ENCODE data around the gene KLHDC4.

Gene KLHDC4

DNA sequence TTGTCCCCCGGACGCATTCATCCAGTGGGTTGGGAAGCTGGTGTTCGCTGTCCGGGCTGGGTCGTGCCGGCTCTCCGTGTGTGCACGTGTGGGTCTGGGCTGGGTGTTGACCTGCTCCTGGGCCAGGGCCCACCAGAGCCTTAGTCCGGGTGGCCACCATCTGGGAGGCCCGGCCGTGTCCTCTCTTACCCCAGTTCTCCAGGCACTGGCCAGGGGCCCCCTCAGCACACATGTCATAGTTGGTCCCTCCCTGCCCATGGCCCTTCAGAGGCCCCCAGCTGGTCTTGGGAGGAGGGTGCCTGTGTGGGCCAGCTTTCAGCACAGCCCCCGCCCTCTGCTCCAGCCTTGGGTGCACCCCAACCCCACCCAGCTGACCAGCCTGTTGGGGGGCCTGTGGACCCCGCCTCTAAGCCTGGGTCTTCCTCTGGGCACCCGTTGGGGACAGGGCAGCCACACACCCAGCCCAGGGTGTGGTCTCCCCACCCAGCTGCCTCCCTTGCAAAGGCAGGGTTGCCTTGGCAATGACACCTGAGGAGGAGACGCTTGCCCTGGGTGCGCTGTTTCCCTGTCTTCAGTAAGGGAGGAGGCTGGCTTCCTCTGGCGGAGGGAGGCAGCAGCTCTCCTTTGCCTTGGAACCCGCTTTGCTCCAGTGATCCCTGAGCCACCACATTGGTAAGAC is 86.1 kb downstream of the KLHDC4 start:
- H3K79me2 ChIP-seq (ENCODE audit: insufficient read depth, low read depth) = no peaks in the 10 kb centered on the region
- no peak overlapping the region for H3K4me3 ChIP-seq (IDR thresholded peaks at IDR 0.05; ENCODE audit: insufficient read depth, low read depth, low read length)
- no peak overlapping the region for H3K9ac ChIP-seq
- H3K36me3 ChIP-seq (ENCODE audit: insufficient read depth) = no peaks in the 10 kb centered on the region
- H3K27ac ChIP-seq = no peak overlapping the region
- H3K27me3 ChIP-seq (ENCODE audit: insufficient read depth, low read depth) = peaks cover 54% of the 10 kb centered on the region
- no peaks in the 10 kb centered on the region for H4K20me1 ChIP-seq (ENCODE audit: insufficient read depth)
- no peaks in the 10 kb centered on the region for H3K4me1 ChIP-seq (ENCODE audit: low read depth, poor library complexity, severe bottlenecking)
- TF ChIP-seq, protein P1, sequence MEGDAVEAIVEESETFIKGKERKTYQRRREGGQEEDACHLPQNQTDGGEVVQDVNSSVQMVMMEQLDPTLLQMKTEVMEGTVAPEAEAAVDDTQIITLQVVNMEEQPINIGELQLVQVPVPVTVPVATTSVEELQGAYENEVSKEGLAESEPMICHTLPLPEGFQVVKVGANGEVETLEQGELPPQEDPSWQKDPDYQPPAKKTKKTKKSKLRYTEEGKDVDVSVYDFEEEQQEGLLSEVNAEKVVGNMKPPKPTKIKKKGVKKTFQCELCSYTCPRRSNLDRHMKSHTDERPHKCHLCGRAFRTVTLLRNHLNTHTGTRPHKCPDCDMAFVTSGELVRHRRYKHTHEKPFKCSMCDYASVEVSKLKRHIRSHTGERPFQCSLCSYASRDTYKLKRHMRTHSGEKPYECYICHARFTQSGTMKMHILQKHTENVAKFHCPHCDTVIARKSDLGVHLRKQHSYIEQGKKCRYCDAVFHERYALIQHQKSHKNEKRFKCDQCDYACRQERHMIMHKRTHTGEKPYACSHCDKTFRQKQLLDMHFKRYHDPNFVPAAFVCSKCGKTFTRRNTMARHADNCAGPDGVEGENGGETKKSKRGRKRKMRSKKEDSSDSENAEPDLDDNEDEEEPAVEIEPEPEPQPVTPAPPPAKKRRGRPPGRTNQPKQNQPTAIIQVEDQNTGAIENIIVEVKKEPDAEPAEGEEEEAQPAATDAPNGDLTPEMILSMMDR (conservative IDR thresholded peaks at IDR 0.05; ENCODE audit: low read depth, low read length) = no peak
- no peak overlapping the region for H3K4me2 ChIP-seq
- H2AFZ ChIP-seq (ENCODE audit: low read depth) = no peak overlapping the region

DNA sequence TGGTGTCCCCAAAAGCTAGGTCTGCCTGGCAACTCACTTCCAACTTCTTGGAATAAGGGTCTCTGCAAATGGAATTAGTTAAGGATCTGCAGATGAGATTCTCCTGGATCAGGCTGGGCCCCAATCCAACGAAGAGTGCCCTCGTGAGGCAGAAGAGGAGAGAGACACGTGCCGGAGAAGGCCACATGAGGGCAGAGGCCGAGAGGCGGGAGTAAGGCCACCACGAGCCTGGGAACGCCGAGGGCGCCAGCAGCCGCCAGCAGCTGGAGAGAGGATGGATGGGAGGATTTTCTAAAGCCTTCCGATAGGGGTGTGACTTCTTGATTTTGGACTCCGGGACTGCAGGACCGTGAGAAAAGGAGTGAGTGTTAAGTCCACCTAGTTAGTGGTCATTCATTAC is 87.2 kb downstream of the KLHDC4 start:
- no peak overlapping the region for H3K27ac ChIP-seq
- peaks cover 61% of the 10 kb centered on the region for H3K27me3 ChIP-seq (ENCODE audit: insufficient read depth, low read depth)
- H2AFZ ChIP-seq (ENCODE audit: low read depth) = no peak overlapping the region
- H3K36me3 ChIP-seq (ENCODE audit: insufficient read depth) = no peaks in the 10 kb centered on the region
- no peak overlapping the region for H3K4me3 ChIP-seq (IDR thresholded peaks at IDR 0.05; ENCODE audit: insufficient read depth, low read depth, low read length)
- no peaks in the 10 kb centered on the region for H3K4me1 ChIP-seq (ENCODE audit: low read depth, poor library complexity, severe bottlenecking)
- H3K4me2 ChIP-seq = no peak overlapping the region
- no peaks in the 10 kb centered on the region for H4K20me1 ChIP-seq (ENCODE audit: insufficient read depth)
- no peaks in the 10 kb centered on the region for H3K79me2 ChIP-seq (ENCODE audit: insufficient read depth, low read depth)
- H3K9ac ChIP-seq = no peak overlapping the region
- TF ChIP-seq, protein P1 (conservative IDR thresholded peaks at IDR 0.05; ENCODE audit: low read depth, low read length) = no peak

DNA sequence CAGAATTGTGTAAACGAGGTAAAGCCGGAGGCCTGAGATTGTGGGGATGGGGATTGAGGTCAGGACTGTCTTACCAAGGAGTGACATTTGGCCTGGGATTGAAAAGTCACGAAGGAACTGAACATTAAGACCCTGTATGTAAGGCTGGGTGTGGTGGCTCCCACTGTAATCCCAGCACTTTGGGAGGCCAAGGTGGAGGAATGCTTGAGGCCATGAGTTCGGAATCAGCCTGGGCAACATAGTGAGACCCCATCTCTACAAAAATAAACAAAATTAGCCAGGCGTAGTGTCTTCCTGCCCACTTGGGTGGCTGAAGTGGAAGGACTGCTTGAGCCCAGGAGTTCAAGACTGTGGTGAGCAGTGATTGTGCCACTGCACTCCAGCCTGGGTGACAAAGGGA is 88.0 kb downstream of the KLHDC4 start:
- Histone ChIP-seq H3K27ac (no peak overlapping the region), H3K27me3 (ENCODE audit: insufficient read depth, low read depth) (peaks cover 63% of the 10 kb centered on the region), H4K20me1 (ENCODE audit: insufficient read depth) (no peaks in the 10 kb centered on the region), H3K4me3 (IDR thresholded peaks at IDR 0.05; ENCODE audit: insufficient read depth, low read depth, low read length) (no peak overlapping the region), H2AFZ (ENCODE audit: low read depth) (no peak overlapping the region), H3K79me2 (ENCODE audit: insufficient read depth, low read depth) (no peaks in the 10 kb centered on the region), H3K9ac (no peak overlapping the region), H3K4me2 (no peak overlapping the region), H3K36me3 (ENCODE audit: insufficient read depth) (no peaks in the 10 kb centered on the region), H3K4me1 (ENCODE audit: low read depth, poor library complexity, severe bottlenecking) (no peaks in the 10 kb centered on the region)
- TF ChIP-seq, protein P1 (conservative IDR thresholded peaks at IDR 0.05; ENCODE audit: low read depth, low read length) = no peak

DNA sequence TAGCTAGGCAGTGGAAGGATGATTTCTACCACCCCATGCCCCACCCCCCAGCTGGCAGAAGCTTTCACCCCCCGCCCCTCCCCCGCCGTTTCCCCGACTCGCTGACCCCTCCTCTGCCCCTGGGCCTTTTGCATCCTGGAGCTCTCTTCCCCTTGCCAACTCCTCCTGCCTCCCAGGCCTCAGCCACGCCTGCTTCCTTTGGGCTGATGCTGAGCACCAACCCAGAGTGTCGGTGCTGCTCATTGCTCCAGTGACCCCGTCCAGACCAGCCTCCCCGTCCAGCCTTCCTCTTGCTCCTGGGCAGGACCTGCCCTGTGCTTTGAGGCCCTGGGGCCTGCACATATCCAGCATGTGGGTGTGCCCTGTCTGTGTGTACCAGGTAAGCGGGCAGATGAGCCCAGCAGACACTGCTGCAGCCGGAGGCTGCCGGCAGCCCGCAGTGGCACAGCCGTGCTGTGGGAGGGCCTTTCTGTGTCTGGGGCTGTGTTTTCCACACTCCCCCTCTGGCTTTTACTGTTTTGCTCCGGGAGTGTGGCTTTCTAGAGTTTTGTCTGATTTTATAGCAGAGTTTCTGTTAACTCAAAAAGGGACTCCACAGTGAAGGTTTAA is 90.6 kb downstream of the KLHDC4 start:
- Histone ChIP-seq H2AFZ (ENCODE audit: low read depth) (no peak overlapping the region), H4K20me1 (ENCODE audit: insufficient read depth) (no peaks in the 10 kb centered on the region), H3K9ac (no peak overlapping the region), H3K27me3 (ENCODE audit: insufficient read depth, low read depth) (peaks cover 81% of the 10 kb centered on the region), H3K4me1 (ENCODE audit: low read depth, poor library complexity, severe bottlenecking) (no peaks in the 10 kb centered on the region), H3K36me3 (ENCODE audit: insufficient read depth) (no peaks in the 10 kb centered on the region), H3K4me3 (IDR thresholded peaks at IDR 0.05; ENCODE audit: insufficient read depth, low read depth, low read length) (no peak overlapping the region), H3K79me2 (ENCODE audit: insufficient read depth, low read depth) (no peaks in the 10 kb centered on the region), H3K27ac (no peak overlapping the region), H3K4me2 (no peak overlapping the region)
- TF ChIP-seq, protein P1 (conservative IDR thresholded peaks at IDR 0.05; ENCODE audit: low read depth, low read length) = no peak

Measured in KMS-11 (cell line).